ENCODE measurements around the gene TNFAIP3.

DNA sequence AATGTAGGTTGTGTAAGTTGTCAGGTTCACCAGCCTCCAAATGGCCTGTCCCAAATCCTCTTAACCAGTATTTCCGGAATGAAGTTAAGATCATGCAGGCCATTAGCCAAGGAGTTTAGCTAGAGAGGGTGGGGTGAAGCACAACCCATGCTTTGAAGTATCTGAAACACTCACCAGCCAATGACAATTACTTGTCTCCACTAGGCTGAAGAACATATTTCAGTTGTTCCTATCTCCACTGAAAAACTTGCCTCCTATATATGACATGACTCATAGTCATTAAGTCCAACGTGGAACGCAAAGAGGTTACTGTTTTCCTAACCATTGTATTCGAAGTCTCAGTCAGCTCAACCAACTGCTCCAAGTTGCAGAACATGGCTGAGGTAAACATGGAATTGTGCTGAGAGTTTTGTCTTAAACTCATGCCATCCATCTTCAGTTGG, 37.4 kb upstream of the TNFAIP3 start:
- no peak for TF ChIP-seq POLR2AphosphoS5 (IDR thresholded peaks at IDR 0.05)
- TF ChIP-seq, protein P1, sequence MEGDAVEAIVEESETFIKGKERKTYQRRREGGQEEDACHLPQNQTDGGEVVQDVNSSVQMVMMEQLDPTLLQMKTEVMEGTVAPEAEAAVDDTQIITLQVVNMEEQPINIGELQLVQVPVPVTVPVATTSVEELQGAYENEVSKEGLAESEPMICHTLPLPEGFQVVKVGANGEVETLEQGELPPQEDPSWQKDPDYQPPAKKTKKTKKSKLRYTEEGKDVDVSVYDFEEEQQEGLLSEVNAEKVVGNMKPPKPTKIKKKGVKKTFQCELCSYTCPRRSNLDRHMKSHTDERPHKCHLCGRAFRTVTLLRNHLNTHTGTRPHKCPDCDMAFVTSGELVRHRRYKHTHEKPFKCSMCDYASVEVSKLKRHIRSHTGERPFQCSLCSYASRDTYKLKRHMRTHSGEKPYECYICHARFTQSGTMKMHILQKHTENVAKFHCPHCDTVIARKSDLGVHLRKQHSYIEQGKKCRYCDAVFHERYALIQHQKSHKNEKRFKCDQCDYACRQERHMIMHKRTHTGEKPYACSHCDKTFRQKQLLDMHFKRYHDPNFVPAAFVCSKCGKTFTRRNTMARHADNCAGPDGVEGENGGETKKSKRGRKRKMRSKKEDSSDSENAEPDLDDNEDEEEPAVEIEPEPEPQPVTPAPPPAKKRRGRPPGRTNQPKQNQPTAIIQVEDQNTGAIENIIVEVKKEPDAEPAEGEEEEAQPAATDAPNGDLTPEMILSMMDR (IDR thresholded peaks at IDR 0.05): no peak
- no peak for TF ChIP-seq POLR2A (IDR thresholded peaks at IDR 0.05)
- TF ChIP-seq EP300 (IDR thresholded peaks at IDR 0.05): no peak
